GM12878 (cell line): Measurements from ENCODE around the gene DEFB132.

Source experiments
- ATF3 ChIP-seq: IDR thresholded peaks from 2 replicates; pipeline ENCODE4 v1.6.1; 2011; ENCODE audit warnings: low read depth, mild to moderate bottlenecking, low read length, moderate library complexity, borderline replicate concordance; ENCODE audit errors: extremely low read depth
- CTCF ChIP-seq, 3 experiments: IDR thresholded peaks in 2 of 3; conservative IDR thresholded peaks in 1 of 3; 2 replicates each; pipeline ENCODE4 v1.5.1; 2011; ENCODE audit warnings: low read depth in 3 of 3, low read length in 3 of 3, mild to moderate bottlenecking in 3 of 3, control low read depth in 2 of 3, moderate library complexity in 2 of 3, inconsistent platforms in 1 of 3, mixed read lengths in 1 of 3; ENCODE audit not compliant: control insufficient read depth in 2 of 3, insufficient read depth in 1 of 3; ENCODE audit errors: extremely low read depth in 1 of 3
- EP300 ChIP-seq, 2 experiments: fragments of 150-350 bp in 1 of 2; IDR thresholded peaks; 2 replicates each; pipeline ENCODE4 v1.6.1; 2011 to 2012; ENCODE audit warnings: low read depth in 2 of 2, low read length in 2 of 2, borderline replicate concordance in 1 of 2, improper control_type of control experiment in 1 of 2, inconsistent platforms in 1 of 2; ENCODE audit not compliant: control insufficient read depth in 1 of 2
- MYC ChIP-seq: IDR thresholded peaks from 2 replicates; pipeline ENCODE4 v1.6.1; 2011; ENCODE audit warnings: mild to moderate bottlenecking, low read length, moderate library complexity, inconsistent platforms; ENCODE audit not compliant: insufficient read depth, insufficient replicate concordance, insufficient read length, severe bottlenecking
- NFXL1 ChIP-seq: fragments of 450-650 bp; IDR thresholded peaks from 2 replicates; pipeline ENCODE4 v1.6.1; 2017; ENCODE audit warnings: antibody characterized with exemption, mild to moderate bottlenecking, borderline replicate concordance
- SP1 ChIP-seq: IDR thresholded peaks from one replicate; pipeline ENCODE4 v1.6.1; 2011; ENCODE audit warnings: low read depth, low read length

- no peak for TF ChIP-seq NFXL1
- no peak for TF ChIP-seq MYC
- no peak for TF ChIP-seq EP300 (IDR thresholded peaks at IDR 0.05; ENCODE audit: borderline replicate concordance in 1 of 2, control insufficient read depth in 1 of 2, low read depth in 2 of 2, low read length in 2 of 2)
- TF ChIP-seq ATF3: no peak
- no peak for TF ChIP-seq CTCF (IDR thresholded peaks at IDR 0.05 in 2 of 3, conservative IDR thresholded peaks at IDR 0.05 in 1 of 3; ENCODE audit: control insufficient read depth in 2 of 3, extremely low read depth in 1 of 3, insufficient read depth in 1 of 3, low read depth in 3 of 3, low read length in 3 of 3)
- TF ChIP-seq SP1: no peak
Measured at GRCh38 chr20:278607-279571, 21.4 kb downstream of the DEFB132 start.
